ENCODE data around the gene RPS16.

RPS16 gene

GRCh38 chr19:39446365-39447084, 10.8 kb upstream of the RPS16 start:
- ChIA-PET CTCF (no interaction called here), POLR2A (interaction anchor here (1.2 to 6.1 kb wide), 3 partner anchors 11 to 32 kb away, joined by 4 to 62 read pairs (median 6); partner anchors contain the start of gene RPS16)
- no peak for DNase-seq (ENCODE audit: extremely low spot score)
- TF ChIP-seq FOXA1 (IDR thresholded peaks at IDR 0.05) (no peak), BHLHE40 (IDR thresholded peaks at IDR 0.05; ENCODE audit: borderline replicate concordance) (no peak)

DNA sequence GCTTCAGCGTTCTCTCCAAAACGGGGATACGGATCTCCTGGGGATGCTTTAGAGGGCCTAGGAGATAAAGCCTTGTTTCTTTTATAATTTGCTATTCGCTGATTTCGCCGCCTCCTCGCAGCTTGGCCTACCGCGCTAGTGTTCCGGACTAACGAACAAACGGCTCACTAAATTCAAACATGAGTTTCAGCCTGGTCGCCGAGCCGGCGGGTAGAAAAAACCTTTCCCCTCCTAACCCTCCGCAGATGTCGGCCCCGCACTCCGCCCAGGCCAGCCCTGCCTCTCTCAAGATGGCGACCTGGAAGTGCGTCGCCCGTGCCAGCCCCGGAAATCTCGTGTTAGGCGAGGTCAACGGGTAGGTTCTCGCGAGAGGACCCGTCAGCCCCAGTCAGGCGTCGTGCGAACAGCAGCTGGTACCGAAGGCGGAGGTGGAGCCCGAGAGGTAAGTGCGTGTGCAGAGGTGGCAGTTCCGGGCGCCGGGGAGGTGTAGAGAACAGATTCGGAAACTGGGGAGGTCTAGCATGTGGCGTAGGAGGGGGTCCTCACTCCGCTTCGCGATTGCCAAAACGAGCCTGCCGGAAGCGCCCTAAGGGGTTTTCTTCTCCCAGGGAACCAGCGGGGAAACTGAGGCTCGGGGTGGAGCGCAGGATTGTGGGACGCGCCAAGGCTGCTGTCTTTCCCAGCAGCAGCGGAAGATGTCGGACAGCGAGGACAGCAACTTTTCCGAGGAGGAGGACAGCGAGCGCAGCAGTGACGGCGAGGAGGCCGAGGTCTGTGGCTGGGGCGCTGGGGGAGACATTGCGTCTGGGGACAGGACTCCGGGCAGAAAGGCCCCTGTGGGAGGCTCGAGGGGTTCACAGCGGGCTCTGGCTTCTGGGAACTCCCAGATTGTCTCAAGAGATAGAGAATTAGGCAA, 9.7 kb upstream of the RPS16 start, which contains the start of gene SUPT5H:
Gene SUPT5H, plus strand, starts transcription at position 387 of the 916 bp plus-strand sequence. Its CDS starts 309 bp downstream, at position 696.
- ChIA-PET CTCF (interaction anchor here (0.6 kb wide), 2 partner anchors 20 to 29 kb away, joined by 4 to 6 read pairs; no protein-coding TSS in a partner anchor), POLR2A (interaction anchor here (0.6 to 6.1 kb wide), 12 partner anchors 9 to 102 kb away, joined by 3 to 62 read pairs (median 4); partner anchors contain the start of genes EID2, RPS16 and TIMM50)
- peak; percentile 99 for DNase-seq (ENCODE audit: extremely low spot score)
- 0 out of 2 replicates have a peak, but pooled peaks have one; percentile 25 for TF ChIP-seq ZNF384 (IDR thresholded peaks at IDR 0.05)
- no peak for TF ChIP-seq TARDBP (IDR thresholded peaks at IDR 0.05)
- TF ChIP-seq L3MBTL2 (conservative IDR thresholded peaks at IDR 0.05): peak; percentile 94
- TF ChIP-seq CTBP1 (IDR thresholded peaks at IDR 0.05; ENCODE audit: borderline replicate concordance): no peak
- no peak for TF ChIP-seq SUZ12 (IDR thresholded peaks at IDR 0.05)
- peak; percentile 74 for TF ChIP-seq ELF4 (IDR thresholded peaks at IDR 0.05)
- no peak for TF ChIP-seq NFRKB (IDR thresholded peaks at IDR 0.05)
- TF ChIP-seq BHLHE40 (IDR thresholded peaks at IDR 0.05; ENCODE audit: borderline replicate concordance): no peak
- TF ChIP-seq ARNT (IDR thresholded peaks at IDR 0.05): 0 out of 2 replicates have a peak, but pooled peaks have one; percentile 34
- no peak for TF ChIP-seq HDGF (IDR thresholded peaks at IDR 0.05; ENCODE audit: borderline replicate concordance)
- no peak for TF ChIP-seq FOXA1 (IDR thresholded peaks at IDR 0.05)
- no peak for TF ChIP-seq LEF1 (IDR thresholded peaks at IDR 0.05; ENCODE audit: borderline replicate concordance)
- TF ChIP-seq, protein P1, sequence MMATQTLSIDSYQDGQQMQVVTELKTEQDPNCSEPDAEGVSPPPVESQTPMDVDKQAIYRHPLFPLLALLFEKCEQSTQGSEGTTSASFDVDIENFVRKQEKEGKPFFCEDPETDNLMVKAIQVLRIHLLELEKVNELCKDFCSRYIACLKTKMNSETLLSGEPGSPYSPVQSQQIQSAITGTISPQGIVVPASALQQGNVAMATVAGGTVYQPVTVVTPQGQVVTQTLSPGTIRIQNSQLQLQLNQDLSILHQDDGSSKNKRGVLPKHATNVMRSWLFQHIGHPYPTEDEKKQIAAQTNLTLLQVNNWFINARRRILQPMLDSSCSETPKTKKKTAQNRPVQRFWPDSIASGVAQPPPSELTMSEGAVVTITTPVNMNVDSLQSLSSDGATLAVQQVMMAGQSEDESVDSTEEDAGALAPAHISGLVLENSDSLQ (IDR thresholded peaks at IDR 0.05): peak; percentile 69
- TF ChIP-seq FOXM1 (IDR thresholded peaks at IDR 0.05; ENCODE audit: borderline replicate concordance): no peak
- no peak for TF ChIP-seq FOXK2 (IDR thresholded peaks at IDR 0.05)
- peak; percentile 74; the same call in 1 of the 2 replicates for TF ChIP-seq SP1 (IDR thresholded peaks at IDR 0.05)

- ChIA-PET CTCF (interaction anchor here (0.6 kb wide), 2 partner anchors 21 to 30 kb away, joined by 4 to 6 read pairs; no protein-coding TSS in a partner anchor), POLR2A (interaction anchor here (0.8 to 6.1 kb wide), 11 partner anchors 9 to 102 kb away, joined by 3 to 62 read pairs (median 5); partner anchors contain the start of genes EID2, RPS16 and TIMM50)
- TF ChIP-seq TARDBP (IDR thresholded peaks at IDR 0.05) (no peak), BHLHE40 (IDR thresholded peaks at IDR 0.05; ENCODE audit: borderline replicate concordance) (no peak), HDGF (IDR thresholded peaks at IDR 0.05; ENCODE audit: borderline replicate concordance) (no peak), LEF1 (IDR thresholded peaks at IDR 0.05; ENCODE audit: borderline replicate concordance) (no peak), SP1 (IDR thresholded peaks at IDR 0.05) (no peak), CTBP1 (IDR thresholded peaks at IDR 0.05; ENCODE audit: borderline replicate concordance) (no peak), FOXM1 (IDR thresholded peaks at IDR 0.05; ENCODE audit: borderline replicate concordance) (no peak), FOXA1 (IDR thresholded peaks at IDR 0.05) (no peak), L3MBTL2 (conservative IDR thresholded peaks at IDR 0.05) (no peak), ZNF384 (IDR thresholded peaks at IDR 0.05) (no peak), FOXK2 (IDR thresholded peaks at IDR 0.05) (no peak), SUZ12 (IDR thresholded peaks at IDR 0.05) (no peak)
- TF ChIP-seq, protein P1 (IDR thresholded peaks at IDR 0.05): no peak
- no peak for DNase-seq (ENCODE audit: extremely low spot score)
Observed at GRCh38 chr19:39444598-39445195, 8.9 kb upstream of the RPS16 start.

DNA sequence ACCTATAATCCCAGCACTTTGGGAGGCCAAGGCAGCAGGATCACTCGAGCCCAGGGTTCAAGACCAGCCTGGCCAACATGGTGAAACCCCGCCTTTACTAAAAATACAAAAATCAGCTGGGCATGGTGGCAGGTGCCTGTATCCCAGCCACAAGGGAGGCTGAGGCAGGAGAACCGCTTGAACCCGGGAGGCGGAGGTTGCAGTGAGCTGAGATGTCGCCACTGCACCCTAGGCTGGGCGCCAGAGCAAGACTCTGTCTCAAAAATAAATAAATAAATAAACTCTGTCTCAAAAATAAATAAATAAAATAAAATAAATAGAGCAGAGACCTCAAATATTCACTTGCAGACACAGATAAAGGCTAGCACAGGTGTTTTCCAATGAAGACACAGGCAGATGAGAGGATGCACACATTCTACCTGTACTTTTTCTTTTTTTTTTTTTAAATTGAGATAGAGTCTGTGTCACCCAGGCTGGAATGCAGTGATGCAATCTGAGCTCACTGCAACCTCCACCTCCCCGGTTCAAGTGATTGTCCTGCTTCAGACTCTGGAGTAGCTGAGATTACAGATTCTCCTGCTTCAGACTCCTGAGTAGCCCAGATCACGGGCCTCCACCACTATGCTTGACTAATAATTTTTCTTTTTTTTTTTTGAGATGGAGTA, 2.7 kb upstream of the RPS16 start:
- POLR2A ChIA-PET: interaction anchor here (1.4 kb wide), 1 partner anchor 94 kb away, joined by 3 read pairs; the partner anchor contains the start of gene EID2B
- no peak for TF ChIP-seq CTBP1 (IDR thresholded peaks at IDR 0.05; ENCODE audit: borderline replicate concordance)
- TF ChIP-seq FOXA1 (IDR thresholded peaks at IDR 0.05): no peak
- TF ChIP-seq, protein P1 (IDR thresholded peaks at IDR 0.05): no peak
- no peak for TF ChIP-seq TARDBP (IDR thresholded peaks at IDR 0.05)
- no peak for TF ChIP-seq FOXK2 (IDR thresholded peaks at IDR 0.05)
- TF ChIP-seq ARNT (IDR thresholded peaks at IDR 0.05): no peak
- no peak for TF ChIP-seq HDGF (IDR thresholded peaks at IDR 0.05; ENCODE audit: borderline replicate concordance)
- TF ChIP-seq FOXM1 (IDR thresholded peaks at IDR 0.05; ENCODE audit: borderline replicate concordance): no peak
- no peak for TF ChIP-seq NFRKB (IDR thresholded peaks at IDR 0.05)
- no peak for TF ChIP-seq ELF4 (IDR thresholded peaks at IDR 0.05)
- no peak for TF ChIP-seq ZNF384 (IDR thresholded peaks at IDR 0.05)
- TF ChIP-seq BHLHE40 (IDR thresholded peaks at IDR 0.05; ENCODE audit: borderline replicate concordance): no peak
- TF ChIP-seq SP1 (IDR thresholded peaks at IDR 0.05): no peak
- no peak for TF ChIP-seq LEF1 (IDR thresholded peaks at IDR 0.05; ENCODE audit: borderline replicate concordance)
- no peak for DNase-seq (ENCODE audit: extremely low spot score)
- CTCF ChIA-PET: interaction anchor here (0.7 to 1.4 kb wide), 2 partner anchors 36 to 109 kb away, joined by 7 to 8 read pairs; no protein-coding TSS in a partner anchor

Data from HEK293T (cell line).